OCI-LY1 (cell line): ENCODE measurements around the gene NECTIN4.

Experiments used
- EZH2 ChIP-seq: fragments of 200-600 bp; sonication (generic), shearing (Covaris generic); IDR thresholded peaks from 2 replicates; pipeline ENCODE4 v1.8.0; 2017; ENCODE audit warnings: borderline replicate concordance, mixed run types, mild to moderate bottlenecking, antibody characterized with exemption, low read length, moderate library complexity, mixed read lengths
- TF ChIP-seq, protein P1 (sequence below): fragments of 200-600 bp; sonication (generic), shearing (Covaris generic); IDR thresholded peaks from 2 replicates; pipeline ENCODE4 v1.5.1; 2017; ENCODE audit warnings: mild to moderate bottlenecking, antibody characterized with exemption, low read length, moderate library complexity, mixed read lengths

DNA sequence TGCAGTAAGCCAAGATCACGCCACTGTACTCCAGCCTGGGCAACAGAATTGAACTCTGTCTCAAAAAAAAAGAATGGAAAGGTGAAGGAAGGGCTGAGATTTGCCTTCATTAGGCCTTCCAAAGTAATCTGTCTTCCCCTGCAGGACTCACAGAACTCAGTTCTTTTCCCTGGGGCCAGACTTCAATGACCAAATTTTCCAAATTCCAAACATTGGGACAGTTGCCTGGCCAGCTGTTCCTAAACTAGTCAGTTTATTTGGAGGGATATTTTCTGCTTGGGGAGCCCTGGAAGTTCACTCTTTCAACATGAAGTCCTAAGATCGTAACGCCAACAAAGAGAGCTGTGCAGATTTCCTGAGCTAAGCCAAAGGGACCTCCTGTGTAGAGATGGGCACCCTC lies 48.5 kb upstream of the NECTIN4 start:
- TF ChIP-seq, protein P1, sequence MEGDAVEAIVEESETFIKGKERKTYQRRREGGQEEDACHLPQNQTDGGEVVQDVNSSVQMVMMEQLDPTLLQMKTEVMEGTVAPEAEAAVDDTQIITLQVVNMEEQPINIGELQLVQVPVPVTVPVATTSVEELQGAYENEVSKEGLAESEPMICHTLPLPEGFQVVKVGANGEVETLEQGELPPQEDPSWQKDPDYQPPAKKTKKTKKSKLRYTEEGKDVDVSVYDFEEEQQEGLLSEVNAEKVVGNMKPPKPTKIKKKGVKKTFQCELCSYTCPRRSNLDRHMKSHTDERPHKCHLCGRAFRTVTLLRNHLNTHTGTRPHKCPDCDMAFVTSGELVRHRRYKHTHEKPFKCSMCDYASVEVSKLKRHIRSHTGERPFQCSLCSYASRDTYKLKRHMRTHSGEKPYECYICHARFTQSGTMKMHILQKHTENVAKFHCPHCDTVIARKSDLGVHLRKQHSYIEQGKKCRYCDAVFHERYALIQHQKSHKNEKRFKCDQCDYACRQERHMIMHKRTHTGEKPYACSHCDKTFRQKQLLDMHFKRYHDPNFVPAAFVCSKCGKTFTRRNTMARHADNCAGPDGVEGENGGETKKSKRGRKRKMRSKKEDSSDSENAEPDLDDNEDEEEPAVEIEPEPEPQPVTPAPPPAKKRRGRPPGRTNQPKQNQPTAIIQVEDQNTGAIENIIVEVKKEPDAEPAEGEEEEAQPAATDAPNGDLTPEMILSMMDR: no peak
- TF ChIP-seq EZH2: no peak
